Omental fat pad (tissue), 4 donors: ENCODE results near the gene DDI2. TPM values are rescaled to one million over a fixed set of nuclear protein-coding genes. Genes with fewer than 3 reads are reported as not detected.
"Not testable (repeated sequence)": the region's sequence is repeated elsewhere in the genome, so short reads cannot be mapped to it uniquely, and the experiment has no call there.

Experiments used
- ATAC-seq: fragments of 150-250 bp; one replicate; pipeline ENCODE4 v1.9.1; 2016; ENCODE audit warnings: mild to moderate bottlenecking, moderate library complexity; ENCODE audit not compliant: low FRiP score
- DNase-seq: peaks from one replicate; pipeline ENCODE4 v3.0.0-alpha.2; 2019; ENCODE audit warnings: low spot score
- CTCF ChIP-seq, 3 donors: fragments of 450-650 bp; IDR thresholded peaks; one replicate each; pipeline ENCODE4 v1.5.1; 2016 to 2017; ENCODE audit warnings: antibody characterized with exemption in 3 of 3, mild to moderate bottlenecking in 3 of 3, moderate library complexity in 2 of 3
- total RNA-seq, 4 donors: library from RNA; depleted of rRNA; stranded (reverse); fragments of >200 nt; gene quantifications; one replicate each; pipeline ENCODE4 v1.1.0, GENCODE V29; 2016

DDI2 gene
- total RNA-seq, 4 donors from 2014 or later = 49.3 to 63.2 (median 54.5) TPM

- no peak for TF ChIP-seq CTCF (IDR thresholded peaks at IDR 0.05)
- ATAC-seq (no peak), DNase-seq (no peak)
Observed at GRCh38 chr1:15592285-15592684, 25.0 kb upstream of the DDI2 start.

GRCh38 chr1:15595809-15596617 is 21.2 kb upstream of the DDI2 start:
- TF ChIP-seq CTCF (IDR thresholded peaks at IDR 0.05) = no peak
- ATAC-seq (no peak), DNase-seq (no peak)

- no peak for TF ChIP-seq CTCF (IDR thresholded peaks at IDR 0.05)
- ATAC-seq (no peak), DNase-seq (no peak)
Observed at GRCh38 chr1:15598436-15598835, 18.8 kb upstream of the DDI2 start.

- no peak for TF ChIP-seq CTCF (IDR thresholded peaks at IDR 0.05)
- DNase-seq (peak; percentile 93), ATAC-seq (peak; percentile 94)
Observed at GRCh38 chr1:15603050-15603965, 13.9 kb upstream of the DDI2 start.

GRCh38 chr1:15603966-15604282 is 13.3 kb upstream of the DDI2 start:
- not testable (repeated sequence) for ATAC-seq, DNase-seq

GRCh38 chr1:15604400-15604799 is 12.9 kb upstream of the DDI2 start:
- not testable (repeated sequence) for DNase-seq, ATAC-seq

GRCh38 chr1:15605398-15606383 is 11.6 kb upstream of the DDI2 start:
- no peak for DNase-seq
- no peak for TF ChIP-seq CTCF (IDR thresholded peaks at IDR 0.05)
- ATAC-seq = no peak
